HepG2 (cell line): Measurements from ENCODE around the gene TCFL5. TPM values are rescaled to one million over a fixed set of nuclear protein-coding genes. Genes with fewer than 3 reads are reported as not detected.

Source experiments
- CEBPZ ChIP-seq: IDR thresholded peaks from 2 replicates; pipeline ENCODE4 v1.6.1; 2012; ENCODE audit warnings: low read length, improper control_type of control experiment
- EP300 ChIP-seq, 3 experiments: sonication (generic) in 1 of 3; formaldehyde crosslinking in 1 of 3; IDR thresholded peaks; 2 replicates each; pipeline versions ENCODE4 v1.5.1 to v1.6.1; 2011 to 2020; ENCODE audit warnings: low read depth in 2 of 3, low read length in 2 of 3, borderline replicate concordance in 1 of 3, improper control_type of control experiment in 1 of 3, mild to moderate bottlenecking in 1 of 3, missing genetic modification reagents in 1 of 3, moderate library complexity in 1 of 3
- FOSL2 ChIP-seq: sonication (generic); formaldehyde crosslinking; IDR thresholded peaks from 2 replicates; pipeline ENCODE4 v1.4.0; 2020; ENCODE audit warnings: missing genetic modification reagents
- GATAD1 ChIP-seq: IDR thresholded peaks from 2 replicates; pipeline ENCODE4 v1.6.1; 2016; ENCODE audit warnings: missing genetic modification reagents, missing compliant biosample characterization
- HDAC1 ChIP-seq: sonication (generic); formaldehyde crosslinking; IDR thresholded peaks from 2 replicates; pipeline ENCODE4 v1.5.1; 2020; ENCODE audit warnings: mild to moderate bottlenecking, missing genetic modification reagents
- HOXA3 ChIP-seq: sonication (generic); formaldehyde crosslinking; IDR thresholded peaks from 2 replicates; pipeline ENCODE4 v1.5.0; 2020; ENCODE audit warnings: missing genetic modification reagents
- HOXD1 ChIP-seq: sonication (generic); formaldehyde crosslinking; IDR thresholded peaks from 2 replicates; pipeline ENCODE4 v1.5.0; 2020; ENCODE audit warnings: missing genetic modification reagents
- LBX2 ChIP-seq: sonication (generic); formaldehyde crosslinking; IDR thresholded peaks from 2 replicates; pipeline ENCODE4 v1.5.0; 2020; ENCODE audit warnings: missing genetic modification reagents, mild to moderate bottlenecking, borderline replicate concordance
- RFX5 ChIP-seq: IDR thresholded peaks from 2 replicates; pipeline ENCODE4 v1.6.1; 2011; ENCODE audit warnings: low read depth, low read length, improper control_type of control experiment
- SIN3A ChIP-seq: IDR thresholded peaks from 2 replicates; pipeline ENCODE4 v1.6.1; 2011; ENCODE audit warnings: low read depth, mild to moderate bottlenecking, control low read depth, low read length, borderline replicate concordance
- STAT6 ChIP-seq: sonication (generic); formaldehyde crosslinking; IDR thresholded peaks from 2 replicates; pipeline ENCODE4 v1.4.0; 2020; ENCODE audit warnings: missing genetic modification reagents, mild to moderate bottlenecking, borderline replicate concordance
- TARDBP ChIP-seq: sonication (generic); formaldehyde crosslinking; IDR thresholded peaks from 2 replicates; pipeline ENCODE4 v1.8.0; 2022; ENCODE audit warnings: mild to moderate bottlenecking, missing genetic modification reagents
- ZNF124 ChIP-seq: sonication (generic); formaldehyde crosslinking; IDR thresholded peaks from 2 replicates; pipeline ENCODE4 v1.4.0; 2020; ENCODE audit warnings: missing genetic modification reagents
- ZNF362 ChIP-seq: sonication (generic); formaldehyde crosslinking; IDR thresholded peaks from 2 replicates; pipeline ENCODE4 v1.4.0; 2020; ENCODE audit warnings: missing genetic modification reagents, mild to moderate bottlenecking, borderline replicate concordance
- ZNF598 ChIP-seq: sonication (generic); formaldehyde crosslinking; IDR thresholded peaks from 2 replicates; pipeline ENCODE4 v1.5.1; 2020; ENCODE audit warnings: mild to moderate bottlenecking, missing genetic modification reagents, borderline replicate concordance
- ZNF740 ChIP-seq: sonication (generic); formaldehyde crosslinking; IDR thresholded peaks from 2 replicates; pipeline ENCODE4 v1.4.0; 2020; ENCODE audit warnings: missing genetic modification reagents
- ZUFSP ChIP-seq: sonication (generic); formaldehyde crosslinking; IDR thresholded peaks from 2 replicates; pipeline ENCODE4 v1.9.0; 2021; ENCODE audit warnings: missing genetic modification reagents, mild to moderate bottlenecking, borderline replicate concordance
- polyA plus RNA-seq, 8 experiments: library from polyadenylated mRNA; depleted of rRNA in 3 of 8; stranded (reverse) in 7 of 8; unstranded in 1 of 8; fragments of >200 nt; fragmentation: Illumina TruSeq in 4 of 8; extraction: Trizol in 4 of 8; gene quantifications; 2 replicates each; pipeline versions ENCODE4 v1.2.1 to v1.2.3, GENCODE V29; 2011 to 2016; ENCODE audit warnings: low read depth in 4 of 8, missing spikeins in 1 of 8, mixed read lengths in 1 of 8; ENCODE audit not compliant: insufficient read depth in 1 of 8
- total RNA-seq, 5 experiments: library from RNA; depleted of rRNA; stranded (reverse); fragments of >200 nt; fragmentation: Illumina TruSeq; extraction: Trizol; gene quantifications; 2 replicates each; pipeline ENCODE4 v1.2.3, GENCODE V29; 2016; ENCODE audit warnings: low read depth in 1 of 5

TCFL5 gene
- total and polyA plus RNA-seq, 2 of the 13 experiments (the other 11 are each of a cell fraction or from before 2014, with no cell fraction given) = 14.8 to 20.0 TPM

- TF ChIP-seq STAT6 = no peak
- TF ChIP-seq ZNF598 = peak; percentile 49; the same call in 1 of the 2 replicates
- TF ChIP-seq FOSL2 (CRISPR knock-in tag) = 0 out of 2 replicates have a peak, but pooled peaks have one; percentile 15
- TF ChIP-seq ZNF362 (CRISPR knock-in tag) = no peak
- no peak for TF ChIP-seq ZUFSP
- TF ChIP-seq GATAD1 (CRISPR knock-in tag) = 0 out of 2 replicates have a peak, but pooled peaks have one; percentile 20
- TF ChIP-seq ZNF124 (CRISPR knock-in tag) = no peak
- no peak; the same call in 1 of the 2 replicates for TF ChIP-seq HOXD1 (CRISPR knock-in tag)
- 0 out of 2 replicates have a peak, but pooled peaks have one; percentile 13 for TF ChIP-seq SIN3A
- TF ChIP-seq HDAC1 (CRISPR knock-in tag) = no peak
- peak; percentile 51; the same call in 1 of the 2 replicates for TF ChIP-seq HOXA3 (CRISPR knock-in tag)
- TF ChIP-seq RFX5 = no peak
- peak; percentile 32; the same call in 1 of the 2 replicates for TF ChIP-seq ZNF740 (CRISPR knock-in tag)
- no peak for TF ChIP-seq LBX2
- TF ChIP-seq EP300 (IDR thresholded peaks at IDR 0.05; ENCODE audit: low read depth in 2 of 2, low read length in 2 of 2) = no peak
- no peak; the same call in 1 of the 2 replicates for TF ChIP-seq EP300 (CRISPR knock-in tag; IDR thresholded peaks at IDR 0.05; ENCODE audit: borderline replicate concordance)
- no peak for TF ChIP-seq CEBPZ
- TF ChIP-seq TARDBP = peak; percentile 45; the same call in 1 of the 2 replicates
These were observed 46.3 kb downstream of the TCFL5 start (continued) for GRCh38 chr20:62815066-62815991.
